Neuronal stem cell (in vitro differentiated cells): Measurements from ENCODE around the gene HIBADH.
"Not testable (repeated sequence)": the region's sequence is repeated elsewhere in the genome, so short reads cannot be mapped to it uniquely, and the experiment has no call there.

ENCODE experiments used
- DNase-seq: peaks from one replicate; pipeline ENCODE4 v3.0.0-alpha.2; 2013; ENCODE audit warnings: low spot score
- H2AFZ ChIP-seq: one replicate; pipeline ENCODE4 v1.6.1; 2013; ENCODE audit warnings: mild to moderate bottlenecking, low read length, inconsistent platforms
- H2AK5ac ChIP-seq: 2 replicates; pipeline ENCODE4 v1.6.1; 2013; ENCODE audit warnings: low read depth, mild to moderate bottlenecking, inconsistent platforms, low read length, moderate library complexity, mixed read lengths
- H2BK120ac ChIP-seq: 2 replicates; pipeline ENCODE4 v1.6.1; 2013; ENCODE audit warnings: low read depth, mild to moderate bottlenecking, inconsistent platforms, low read length, moderate library complexity, mixed read lengths
- H2BK12ac ChIP-seq: one replicate; pipeline ENCODE4 v1.6.1; 2013; ENCODE audit warnings: low read length, inconsistent platforms
- H2BK15ac ChIP-seq: 2 replicates; pipeline ENCODE4 v1.6.1; 2013; ENCODE audit warnings: mild to moderate bottlenecking, low read length, inconsistent platforms, mixed read lengths
- H2BK5ac ChIP-seq: one replicate; pipeline ENCODE4 v1.6.1; 2013; ENCODE audit warnings: inconsistent platforms, mild to moderate bottlenecking, low read length, moderate library complexity
- H3K14ac ChIP-seq: one replicate; pipeline ENCODE4 v1.6.1; 2013; ENCODE audit warnings: low read length, inconsistent platforms
- H3K18ac ChIP-seq: 2 replicates; pipeline ENCODE4 v1.6.1; 2013; ENCODE audit warnings: low read length, inconsistent platforms
- H3K23ac ChIP-seq: 2 replicates; pipeline ENCODE4 v1.6.1; 2013; ENCODE audit warnings: low read depth, mild to moderate bottlenecking, mixed read lengths, low read length, inconsistent platforms; ENCODE audit not compliant: poor library complexity
- H3K27ac ChIP-seq: replicated peaks from 3 replicates; pipeline ENCODE4 v1.5.1; 2013; ENCODE audit warnings: low read length, inconsistent platforms
- H3K27me3 ChIP-seq, 3 experiments: 2 replicates each; pipeline ENCODE4 v1.6.1; 2013; ENCODE audit warnings: low read length in 3 of 3, mild to moderate bottlenecking in 2 of 3, inconsistent platforms in 1 of 3, low read depth in 1 of 3, mixed read lengths in 1 of 3, moderate library complexity in 1 of 3; ENCODE audit not compliant: control insufficient read depth in 3 of 3, insufficient read depth in 3 of 3
- H3K36me3 ChIP-seq, 2 donors: replicated peaks in 1 of 2; 2 replicates each; pipeline ENCODE4 v1.6.1; 2013; ENCODE audit warnings: low read length in 2 of 2; ENCODE audit not compliant: control insufficient read depth in 2 of 2, insufficient read depth in 2 of 2
- H3K4ac ChIP-seq: 2 replicates; pipeline ENCODE4 v1.6.1; 2013; ENCODE audit warnings: inconsistent platforms, mild to moderate bottlenecking, low read length, moderate library complexity
- H3K4me1 ChIP-seq, 2 donors: 1 replicate in 1 of 2; 2 replicates in 1 of 2; pipeline ENCODE4 v1.6.1; 2013; ENCODE audit warnings: low read length in 2 of 2, low read depth in 1 of 2; ENCODE audit not compliant: control insufficient read depth in 2 of 2, insufficient read depth in 1 of 2
- H3K4me2 ChIP-seq: one replicate; pipeline ENCODE4 v1.6.1; 2013; ENCODE audit warnings: mild to moderate bottlenecking, low read length, inconsistent platforms; ENCODE audit not compliant: insufficient read depth, poor library complexity, severe bottlenecking
- H3K4me3 ChIP-seq, 2 donors: 2 replicates each; pipeline ENCODE4 v1.5.1; 2013; ENCODE audit warnings: low read length in 2 of 2, mild to moderate bottlenecking in 2 of 2, inconsistent platforms in 1 of 2, moderate library complexity in 1 of 2
- H3K79me1 ChIP-seq: one replicate; pipeline ENCODE4 v1.6.1; 2013; ENCODE audit warnings: low read depth, mild to moderate bottlenecking, inconsistent platforms, low read length, moderate library complexity
- H3K9ac ChIP-seq: one replicate; pipeline ENCODE4 v1.6.1; 2013; ENCODE audit warnings: mild to moderate bottlenecking, low read depth, low read length, inconsistent platforms; ENCODE audit not compliant: poor library complexity
- H3K9me3 ChIP-seq, 2 donors: replicated peaks in 1 of 2; 2 replicates each; pipeline versions ENCODE3 to v1.6.1; 2013; ENCODE audit warnings: low read length in 2 of 2, mild to moderate bottlenecking in 2 of 2, inconsistent platforms in 1 of 2, low read depth in 1 of 2, mixed read lengths in 1 of 2, moderate library complexity in 1 of 2; ENCODE audit not compliant: control insufficient read depth in 2 of 2, insufficient read depth in 1 of 2
- H4K8ac ChIP-seq: one replicate; pipeline ENCODE4 v1.6.1; 2013; ENCODE audit warnings: low read depth, mild to moderate bottlenecking, inconsistent platforms, low read length, moderate library complexity
- H4K91ac ChIP-seq: one replicate; pipeline ENCODE4 v1.6.1; 2013; ENCODE audit warnings: low read length, low read depth, mild to moderate bottlenecking, inconsistent platforms; ENCODE audit not compliant: poor library complexity
- WGBS, 2 donors: extraction: QIAGEN DNeasy Blood & Tissue Kit; methylation state at CpG; one replicate each; pipeline ENCODE4 v1.1.7; 2013; ENCODE audit warnings: missing lambda C conversion rate in 2 of 2, mixed read lengths in 1 of 2; ENCODE audit not compliant: insufficient read length in 2 of 2, insufficient replicate concordance in 1 of 2; ENCODE audit errors: extremely low coverage in 2 of 2; 5-methylcytosine and 5-hydroxymethylcytosine counted together

HIBADH gene

GRCh38 chr7:27674126-27674525 is 11.4 kb upstream of the HIBADH start:
- not testable (repeated sequence) for H3K4me1 ChIP-seq, H3K9ac ChIP-seq, H4K91ac ChIP-seq, H2BK120ac ChIP-seq, H2AK5ac ChIP-seq, H3K14ac ChIP-seq, H3K4ac ChIP-seq, H2BK5ac ChIP-seq, H3K27ac ChIP-seq, H4K8ac ChIP-seq, H3K4me3 ChIP-seq, H2BK15ac ChIP-seq, H3K27me3 ChIP-seq, H3K9me3 ChIP-seq, H3K18ac ChIP-seq, H2AFZ ChIP-seq, H3K79me1 ChIP-seq, H2BK12ac ChIP-seq, H3K4me2 ChIP-seq, H3K23ac ChIP-seq, DNase-seq, H3K36me3 ChIP-seq
- no CpG with 5 or more reads among the region's 3 CpGs for WGBS, 2 donors

GRCh38 chr7:27671675-27672074 is 9.0 kb upstream of the HIBADH start:
- H3K18ac ChIP-seq = no peak overlapping the region
- no peaks in the 10 kb centered on the region for H3K9me3 ChIP-seq

GRCh38 chr7:27670676-27671075 is 8.0 kb upstream of the HIBADH start:
- Histone ChIP-seq H3K36me3 (no peaks in the 10 kb centered on the region), H3K4ac (no peak overlapping the region), H3K27me3 (no peaks in the 10 kb centered on the region), H2BK12ac (no peak overlapping the region), H3K27ac (no peak overlapping the region), H2BK5ac (no peak overlapping the region), H3K4me3 (no peak overlapping the region), H4K8ac (no peak overlapping the region), H4K91ac (no peak overlapping the region), H2BK15ac (no peak overlapping the region), H3K14ac (no peak overlapping the region), H3K18ac (no peak overlapping the region), H3K9me3 (no peaks in the 10 kb centered on the region), H2BK120ac (no peak overlapping the region), H3K4me1 (no peaks in the 10 kb centered on the region), H2AK5ac (no peak overlapping the region), H2AFZ (no peak overlapping the region), H3K23ac (no peak overlapping the region), H3K4me2 (no peak overlapping the region), H3K79me1 (no peaks in the 10 kb centered on the region), H3K9ac (no peak overlapping the region)
- no peak for DNase-seq
- no CpG with 5 or more reads among the region's 2 CpGs for WGBS, 2 donors

More at GRCh38 chr7:27671675-27672074, 9.0 kb upstream of the HIBADH start:
- H3K79me1 ChIP-seq = no peaks in the 10 kb centered on the region
- no peak overlapping the region for H3K27ac ChIP-seq
- 100% methylated on average over 1 of the region's 3 CpGs; no CpG with 5 or more reads in 1 of the 2 donors for WGBS, 2 donors
- no peak overlapping the region for H2AFZ ChIP-seq
- H3K14ac ChIP-seq = no peak overlapping the region
- no peak overlapping the region for H4K8ac ChIP-seq
- no peaks in the 10 kb centered on the region for H3K27me3 ChIP-seq
- no peak overlapping the region for H2AK5ac ChIP-seq
- no peak overlapping the region for H3K4me2 ChIP-seq
- H3K9ac ChIP-seq = no peak overlapping the region
- H2BK5ac ChIP-seq = no peak overlapping the region
- H3K4ac ChIP-seq = no peak overlapping the region
- no peak overlapping the region for H4K91ac ChIP-seq
- H3K36me3 ChIP-seq = no peaks in the 10 kb centered on the region
- no peak for DNase-seq
- H2BK120ac ChIP-seq = no peak overlapping the region
- H3K4me3 ChIP-seq = no peak overlapping the region
- no peak overlapping the region for H2BK15ac ChIP-seq
- no peak overlapping the region for H2BK12ac ChIP-seq
- no peak overlapping the region for H3K23ac ChIP-seq
- no peaks in the 10 kb centered on the region for H3K4me1 ChIP-seq

- Histone ChIP-seq H3K9me3 (no peaks in the 10 kb centered on the region), H3K27ac (no peak overlapping the region), H2BK15ac (no peak overlapping the region), H3K23ac (no peak overlapping the region), H3K4me1 (no peaks in the 10 kb centered on the region), H3K4me2 (no peak overlapping the region), H3K9ac (no peak overlapping the region), H3K14ac (no peak overlapping the region), H3K36me3 (no peaks in the 10 kb centered on the region), H2BK5ac (no peak overlapping the region), H2BK12ac (no peak overlapping the region), H3K4me3 (no peak overlapping the region), H2AFZ (no peak overlapping the region), H3K4ac (no peak overlapping the region), H2AK5ac (no peak overlapping the region), H4K8ac (no peak overlapping the region), H4K91ac (no peak overlapping the region), H3K27me3 (peaks cover 0 to 2% (median 0%) of the 10 kb centered on the region in 3 experiments), H3K79me1 (no peaks in the 10 kb centered on the region), H3K18ac (no peak overlapping the region), H2BK120ac (no peak overlapping the region)
- DNase-seq = no peak
- WGBS, 2 donors = no CpG with 5 or more reads among the region's 2 CpGs
Observed at GRCh38 chr7:27670177-27670576, 7.5 kb upstream of the HIBADH start.
